GM12864 (cell line): ENCODE measurements around the gene GPSM1.

Source experiments
- DNase-seq: peaks from one replicate; pipeline ENCODE4 v3.0.0-alpha.2; 2011; ENCODE audit warnings: low read depth
- H3K4me3 ChIP-seq: 2 replicates; pipeline ENCODE4 v1.5.1; 2011; ENCODE audit warnings: mild to moderate bottlenecking, low read depth, low read length, control low read depth
- CTCF ChIP-seq: IDR thresholded peaks from 2 replicates; pipeline ENCODE4 v1.5.1; 2011; ENCODE audit warnings: low read depth, mild to moderate bottlenecking, moderate library complexity, low read length, control low read depth, inconsistent platforms; ENCODE audit errors: missing control alignments

The GPSM1 gene

GRCh38 chr9:136365775-136366222 is 38.5 kb downstream of the GPSM1 start:
- no peak for TF ChIP-seq CTCF
- DNase-seq = no peak
- no peak overlapping the region for H3K4me3 ChIP-seq

DNA sequence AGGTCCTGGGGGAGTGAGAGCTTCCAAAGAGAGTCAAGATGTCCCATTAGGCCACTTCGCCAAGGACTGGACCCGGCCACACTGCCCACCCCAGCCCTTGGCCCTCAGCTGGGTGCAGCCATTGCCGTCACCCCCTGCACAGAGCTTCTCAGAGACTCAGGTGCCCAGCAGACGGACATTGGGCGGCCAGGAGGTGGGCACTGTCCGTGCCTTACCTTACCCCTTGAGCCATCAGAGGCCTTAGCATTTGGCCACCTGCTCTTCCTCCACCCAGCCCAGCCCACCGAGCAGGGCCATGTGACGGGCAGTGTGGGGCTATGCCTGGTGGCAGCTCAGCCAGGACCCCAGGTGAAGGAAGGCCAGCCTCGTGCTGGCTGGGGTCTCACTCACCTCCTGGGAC is 39.5 kb downstream of the GPSM1 start:
- no peak for TF ChIP-seq CTCF
- no peak for DNase-seq
- H3K4me3 ChIP-seq = no peak overlapping the region

DNA sequence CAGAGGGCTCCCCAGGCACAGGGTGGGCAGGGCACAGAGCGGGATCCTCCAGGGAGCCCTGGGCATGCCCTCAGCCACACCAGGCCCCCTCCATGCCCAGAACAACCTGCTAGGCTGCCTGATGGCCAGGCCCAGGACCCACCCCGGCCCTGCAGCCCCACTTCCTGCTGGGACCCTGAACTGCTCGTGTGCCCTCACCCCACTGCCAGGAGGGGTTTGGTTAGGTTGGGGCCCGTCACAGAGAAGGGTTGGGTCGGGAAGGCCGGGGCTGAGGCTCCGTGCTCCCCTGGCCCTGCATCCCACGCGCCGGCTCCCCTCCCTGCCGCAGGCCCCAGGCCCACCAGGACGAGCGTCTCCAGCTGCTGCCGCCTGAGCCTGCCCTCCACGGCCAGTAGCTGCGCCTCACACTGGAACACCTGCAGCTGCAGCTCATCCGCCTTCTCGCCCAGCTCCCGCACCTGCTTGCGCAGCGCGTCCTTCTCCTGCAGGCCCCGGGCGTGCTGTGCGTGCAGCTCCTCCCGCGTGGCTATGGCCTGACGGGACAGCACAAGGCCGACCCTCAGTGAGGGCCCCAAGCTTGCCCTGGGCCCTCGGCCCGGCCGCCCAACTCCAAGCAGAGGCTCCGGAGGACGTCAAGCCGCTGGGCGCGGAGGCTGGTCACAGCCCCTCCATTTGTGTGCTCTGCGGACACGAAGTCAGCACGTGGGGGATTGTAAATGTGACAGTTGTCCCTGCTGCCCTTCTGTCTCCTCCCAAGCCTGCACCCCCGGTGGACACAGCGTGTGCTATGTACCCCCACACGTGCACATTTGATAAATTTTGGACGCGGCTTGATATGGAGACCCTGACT is 40.2 kb downstream of the GPSM1 start:
- H3K4me3 ChIP-seq = no peak overlapping the region
- no peak for DNase-seq
- TF ChIP-seq CTCF = no peak

- DNase-seq = no peak
- no peak for TF ChIP-seq CTCF
- no peak overlapping the region for H3K4me3 ChIP-seq
Observed at GRCh38 chr9:136368190-136368589, 40.9 kb downstream of the GPSM1 start.

GRCh38 chr9:136370037-136370436 is 42.7 kb downstream of the GPSM1 start:
- no peak for DNase-seq
- H3K4me3 ChIP-seq = no peak overlapping the region
- no peak for TF ChIP-seq CTCF

DNA sequence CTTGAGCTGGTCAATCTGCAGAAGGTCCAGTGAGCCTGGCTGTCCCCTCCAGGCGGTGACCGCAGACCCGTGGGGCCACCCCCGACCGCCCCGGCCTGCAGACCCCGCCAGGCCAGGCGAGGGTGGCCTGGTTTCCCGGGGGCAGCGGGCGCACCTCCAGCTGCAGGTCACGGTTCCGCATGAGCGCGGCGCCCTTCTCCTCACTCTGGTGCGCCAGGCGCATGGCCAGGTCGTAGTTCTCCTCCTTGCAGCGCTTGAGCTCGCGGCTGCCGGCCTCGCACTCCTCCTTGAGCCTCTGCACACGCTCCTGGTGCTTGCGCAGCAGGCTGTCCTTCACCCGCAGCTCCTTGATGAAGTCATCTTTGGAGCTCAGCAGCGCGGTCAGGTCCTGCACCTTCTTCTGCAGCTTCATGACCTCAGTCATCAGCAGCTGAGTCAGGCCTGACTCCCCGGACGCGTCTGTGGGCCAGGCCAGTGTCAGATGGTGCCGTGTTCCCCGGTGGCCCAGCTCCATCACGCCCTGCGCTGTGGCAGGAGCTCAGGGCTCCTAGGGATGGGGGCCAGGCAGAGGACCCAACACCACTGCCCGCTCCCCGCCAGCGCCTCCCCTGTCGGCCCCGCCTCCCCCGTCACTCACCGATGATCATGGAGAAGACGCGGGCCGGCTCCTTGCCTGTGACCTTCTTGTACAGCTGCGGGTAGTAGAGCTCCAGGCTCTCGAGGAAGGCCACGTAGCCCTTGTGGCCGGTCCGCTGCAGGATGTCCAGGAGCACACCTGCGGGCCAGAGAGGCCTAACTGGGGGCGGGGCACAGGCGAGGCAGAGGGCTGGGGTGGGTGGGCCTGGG is 43.6 kb downstream of the GPSM1 start:
- TF ChIP-seq CTCF = no peak
- DNase-seq = no peak
- no peak overlapping the region for H3K4me3 ChIP-seq
